Measurements from ENCODE around the gene ARSA.

DNA sequence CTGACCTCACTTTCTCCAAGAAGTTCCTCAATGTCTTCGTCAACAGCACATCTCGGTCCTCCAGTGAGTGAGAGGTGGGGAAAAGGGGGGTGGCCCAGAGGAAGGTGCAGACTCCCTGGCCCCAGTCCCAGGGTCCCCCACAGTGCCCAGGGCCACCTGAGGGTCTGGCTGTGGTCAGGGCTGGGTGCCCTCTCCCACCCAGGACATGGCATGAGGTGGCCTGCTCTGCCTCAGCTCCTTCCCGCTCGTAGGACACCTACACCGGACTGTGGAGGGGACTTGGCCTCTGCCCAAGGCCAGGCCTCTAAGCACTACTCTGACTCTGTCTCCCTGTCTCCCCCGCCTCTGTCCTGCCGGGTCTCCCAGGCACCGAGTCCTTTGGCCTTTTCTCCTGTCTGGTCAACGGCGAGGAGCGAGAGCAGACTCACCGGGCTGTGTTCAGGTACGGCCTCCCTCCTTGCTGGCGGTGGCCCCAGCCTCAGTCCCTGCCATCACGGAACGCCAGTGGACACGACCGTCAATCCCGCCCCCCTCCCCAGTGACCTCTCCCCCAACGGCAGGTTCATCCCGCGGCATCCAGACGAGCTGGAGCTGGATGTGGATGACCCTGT is 22.8 kb downstream of the ARSA start:
- TF ChIP-seq CTCF (IDR thresholded peaks at IDR 0.05) (no peak), POLR2A (IDR thresholded peaks at IDR 0.05) (no peak)

Measured in prostate gland (tissue), 2 donors.